Panc1 (cell line): Measurements from ENCODE around the gene HMGN4. TPM values are rescaled to one million over a fixed set of nuclear protein-coding genes. Genes with fewer than 3 reads are reported as not detected.
A peak's percentile ranks its signal among the peaks of the same experiment; 100 is the strongest.

Source experiments
- ATAC-seq: fragments of 200-7000 bp; cut with Tn5 transposase; 2 replicates; pipeline ENCODE4 v1.9.1; 2020; ENCODE audit warnings: mild to moderate bottlenecking, moderate library complexity
- BruUV-seq: library from RNA; stranded (reverse); fragments of 400-500 nt; replicated peaks from 2 replicates; lab custom pipeline; 2021; lab: Mats Ljungman, UMichigan
- CTCF ChIA-PET: fragments of 300-600 bp; sonication (Branson Sonifier 250); formaldehyde crosslinking; loops from one replicate; lab custom pipeline; 2022; ENCODE audit warnings: antibody characterized with exemption; lab: Charles Lee
- POLR2A ChIA-PET: fragments of 300-600 bp; sonication (Branson Sonifier 250); formaldehyde crosslinking; loops from one replicate; lab custom pipeline; 2022; ENCODE audit warnings: antibody characterized with exemption; lab: Charles Lee
- DNase-seq: peaks from one replicate; pipeline ENCODE4 v3.0.0-alpha.2; 2010; ENCODE audit warnings: low read depth, low spot score
- H3K27ac ChIP-seq: 2 replicates; pipeline ENCODE4 v1.5.1; 2011; ENCODE audit warnings: mild to moderate bottlenecking, low read length, inconsistent platforms
- H3K27me3 ChIP-seq: fragments of 200-500 bp; sonication (Bioruptor generic); 2 replicates; pipeline ENCODE4 v1.6.0; 2014; ENCODE audit warnings: low read length, inconsistent platforms; ENCODE audit not compliant: control insufficient read depth, insufficient read depth
- H3K36me3 ChIP-seq: fragments of 200-500 bp; sonication (Bioruptor generic); 2 replicates; pipeline ENCODE4 v1.5.1; 2014; ENCODE audit warnings: inconsistent platforms, mild to moderate bottlenecking, low read length, moderate library complexity; ENCODE audit not compliant: control insufficient read depth, insufficient read depth
- H3K4me1 ChIP-seq: 2 replicates; pipeline ENCODE4 v1.5.1; 2011; ENCODE audit warnings: inconsistent platforms, mild to moderate bottlenecking, low read length, moderate library complexity; ENCODE audit not compliant: control insufficient read depth, insufficient read depth
- H3K4me3 ChIP-seq, 2 experiments: 2 replicates each; pipeline ENCODE4 v1.5.1; 2011 to 2012; ENCODE audit warnings: low read depth in 2 of 2, low read length in 2 of 2, mild to moderate bottlenecking in 2 of 2, inconsistent platforms in 1 of 2, moderate library complexity in 1 of 2
- H3K9me3 ChIP-seq: fragments of 200-500 bp; sonication (Bioruptor generic); 2 replicates; pipeline ENCODE4 v1.5.1; 2014; ENCODE audit warnings: low read depth, mild to moderate bottlenecking, inconsistent platforms, low read length, moderate library complexity; ENCODE audit not compliant: control insufficient read depth, insufficient read depth
- POLR2AphosphoS5 ChIP-seq: IDR thresholded peaks from 2 replicates; pipeline ENCODE4 v1.6.1; 2012; ENCODE audit warnings: mild to moderate bottlenecking, low read depth, low read length, moderate library complexity
- SIN3A ChIP-seq: IDR thresholded peaks from 2 replicates; pipeline ENCODE4 v1.6.1; 2012; ENCODE audit warnings: low read depth, mild to moderate bottlenecking, low read length, moderate library complexity, borderline replicate concordance; ENCODE audit not compliant: insufficient read depth
- TCF7L2 ChIP-seq: IDR thresholded peaks from 2 replicates; pipeline ENCODE4 v1.6.1; 2011; ENCODE audit warnings: mild to moderate bottlenecking, low read depth, low read length, inconsistent platforms
- in situ Hi-C: cut with HindIII; loops from 2 replicates; pipeline ENCODE4 v1.10.0; 2016; ENCODE audit warnings: low sequenced_read_pairs, low pct_unique_long_range_greater_than_20kb
- intact Hi-C: fragments of 100-400 bp; cut with micrococcal nuclease; formaldehyde crosslinking; loops from one replicate; pipeline ENCODE4 v1.10.0; 2022; ENCODE audit not compliant: unreplicated experiment
- total RNA-seq: library from RNA; stranded (reverse); gene quantifications from one replicate; pipeline ENCODE4 v1.2.1, GENCODE V29; 2021; ENCODE audit not compliant: unreplicated experiment
- TF ChIP-seq, protein P1 (sequence below): fragments of 450-650 bp; IDR thresholded peaks from 2 replicates; pipeline ENCODE4 v1.5.1; 2017; ENCODE audit warnings: mild to moderate bottlenecking
- TF ChIP-seq, protein P2 (sequence below), 2 experiments: IDR thresholded peaks; 2 replicates each; pipeline ENCODE4 v1.6.1; 2011 to 2012; ENCODE audit warnings: low read depth in 2 of 2, control low read depth in 1 of 2, low read length in 1 of 2, mild to moderate bottlenecking in 1 of 2, moderate library complexity in 1 of 2; ENCODE audit not compliant: insufficient read depth in 1 of 2

Gene HMGN4
- total RNA-seq, 1 experiment from 2014 or later = 60.5 TPM

DNA sequence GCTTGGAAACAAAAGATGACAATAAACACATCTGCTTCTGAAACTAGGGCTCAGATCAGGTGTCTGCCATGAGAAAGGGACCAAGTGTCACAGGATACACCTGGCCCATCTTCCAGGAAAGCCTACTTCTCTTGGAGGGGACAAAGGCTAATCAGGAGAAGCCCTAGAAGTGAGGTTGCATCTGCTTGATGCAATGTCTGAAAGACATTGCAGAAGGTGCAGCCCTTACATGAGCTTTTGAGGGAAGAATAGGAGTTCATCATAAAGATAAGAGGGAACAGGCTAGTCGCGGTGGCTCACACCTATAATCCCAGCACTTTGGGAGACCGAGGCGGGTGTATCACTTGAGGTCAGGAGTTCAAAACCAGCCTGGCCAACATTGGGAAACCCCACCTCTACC, 40.6 kb upstream of the HMGN4 start:
- intact Hi-C loops (no loop called here), in situ Hi-C loops (no loop called here)
- no peaks in the 10 kb centered on the region for H3K9me3 ChIP-seq
- H3K27me3 ChIP-seq = peaks cover 8% of the 10 kb centered on the region
- no peaks in the 10 kb centered on the region for H3K36me3 ChIP-seq
- POLR2A ChIA-PET = no interaction called here
- DNase-seq (no peak), ATAC-seq (no peak)
- no TSS peak for BruUV-seq
- no peak overlapping the region for H3K4me3 ChIP-seq
- CTCF ChIA-PET = no interaction called here
- TF ChIP-seq TCF7L2 = no peak
- TF ChIP-seq, protein P1, sequence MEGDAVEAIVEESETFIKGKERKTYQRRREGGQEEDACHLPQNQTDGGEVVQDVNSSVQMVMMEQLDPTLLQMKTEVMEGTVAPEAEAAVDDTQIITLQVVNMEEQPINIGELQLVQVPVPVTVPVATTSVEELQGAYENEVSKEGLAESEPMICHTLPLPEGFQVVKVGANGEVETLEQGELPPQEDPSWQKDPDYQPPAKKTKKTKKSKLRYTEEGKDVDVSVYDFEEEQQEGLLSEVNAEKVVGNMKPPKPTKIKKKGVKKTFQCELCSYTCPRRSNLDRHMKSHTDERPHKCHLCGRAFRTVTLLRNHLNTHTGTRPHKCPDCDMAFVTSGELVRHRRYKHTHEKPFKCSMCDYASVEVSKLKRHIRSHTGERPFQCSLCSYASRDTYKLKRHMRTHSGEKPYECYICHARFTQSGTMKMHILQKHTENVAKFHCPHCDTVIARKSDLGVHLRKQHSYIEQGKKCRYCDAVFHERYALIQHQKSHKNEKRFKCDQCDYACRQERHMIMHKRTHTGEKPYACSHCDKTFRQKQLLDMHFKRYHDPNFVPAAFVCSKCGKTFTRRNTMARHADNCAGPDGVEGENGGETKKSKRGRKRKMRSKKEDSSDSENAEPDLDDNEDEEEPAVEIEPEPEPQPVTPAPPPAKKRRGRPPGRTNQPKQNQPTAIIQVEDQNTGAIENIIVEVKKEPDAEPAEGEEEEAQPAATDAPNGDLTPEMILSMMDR = no peak
- TF ChIP-seq, protein P2, sequence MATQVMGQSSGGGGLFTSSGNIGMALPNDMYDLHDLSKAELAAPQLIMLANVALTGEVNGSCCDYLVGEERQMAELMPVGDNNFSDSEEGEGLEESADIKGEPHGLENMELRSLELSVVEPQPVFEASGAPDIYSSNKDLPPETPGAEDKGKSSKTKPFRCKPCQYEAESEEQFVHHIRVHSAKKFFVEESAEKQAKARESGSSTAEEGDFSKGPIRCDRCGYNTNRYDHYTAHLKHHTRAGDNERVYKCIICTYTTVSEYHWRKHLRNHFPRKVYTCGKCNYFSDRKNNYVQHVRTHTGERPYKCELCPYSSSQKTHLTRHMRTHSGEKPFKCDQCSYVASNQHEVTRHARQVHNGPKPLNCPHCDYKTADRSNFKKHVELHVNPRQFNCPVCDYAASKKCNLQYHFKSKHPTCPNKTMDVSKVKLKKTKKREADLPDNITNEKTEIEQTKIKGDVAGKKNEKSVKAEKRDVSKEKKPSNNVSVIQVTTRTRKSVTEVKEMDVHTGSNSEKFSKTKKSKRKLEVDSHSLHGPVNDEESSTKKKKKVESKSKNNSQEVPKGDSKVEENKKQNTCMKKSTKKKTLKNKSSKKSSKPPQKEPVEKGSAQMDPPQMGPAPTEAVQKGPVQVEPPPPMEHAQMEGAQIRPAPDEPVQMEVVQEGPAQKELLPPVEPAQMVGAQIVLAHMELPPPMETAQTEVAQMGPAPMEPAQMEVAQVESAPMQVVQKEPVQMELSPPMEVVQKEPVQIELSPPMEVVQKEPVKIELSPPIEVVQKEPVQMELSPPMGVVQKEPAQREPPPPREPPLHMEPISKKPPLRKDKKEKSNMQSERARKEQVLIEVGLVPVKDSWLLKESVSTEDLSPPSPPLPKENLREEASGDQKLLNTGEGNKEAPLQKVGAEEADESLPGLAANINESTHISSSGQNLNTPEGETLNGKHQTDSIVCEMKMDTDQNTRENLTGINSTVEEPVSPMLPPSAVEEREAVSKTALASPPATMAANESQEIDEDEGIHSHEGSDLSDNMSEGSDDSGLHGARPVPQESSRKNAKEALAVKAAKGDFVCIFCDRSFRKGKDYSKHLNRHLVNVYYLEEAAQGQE (IDR thresholded peaks at IDR 0.05; ENCODE audit: insufficient read depth in 1 of 2, low read depth in 2 of 2, low read length in 1 of 2) = no peak
- TF ChIP-seq SIN3A = no peak
- TF ChIP-seq POLR2AphosphoS5 = no peak
- H3K27ac ChIP-seq = no peak overlapping the region
- 0 out of 2 replicates have a peak, but pooled peaks cover 4% of the 10 kb centered on the region for H3K4me1 ChIP-seq

DNA sequence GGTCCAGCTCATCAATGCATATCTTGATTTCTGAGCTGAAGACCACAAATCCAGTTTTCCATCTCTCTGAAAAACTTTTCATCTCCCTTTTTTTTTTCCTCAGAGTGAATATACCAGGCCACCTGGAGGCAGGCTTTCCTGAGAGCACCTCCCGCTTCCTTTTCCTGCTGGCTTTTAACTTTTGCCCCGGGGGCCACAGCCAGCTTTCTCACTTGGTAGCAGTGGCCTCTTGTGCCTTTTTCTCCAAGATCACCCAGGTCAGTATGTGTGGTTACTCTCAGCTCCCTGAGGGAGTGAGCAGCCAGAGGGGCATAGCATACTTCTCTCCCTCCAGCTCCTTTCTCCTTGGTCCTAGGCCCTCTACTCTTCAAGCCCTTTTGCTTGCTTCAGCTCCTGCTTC, 38.1 kb upstream of the HMGN4 start, which contains the start of gene BTN1A1:
BTN1A1 (plus strand) TSS at position 202 of the 400 bp plus-strand sequence. CDS start 984 bp downstream, outside the sequence.
- Histone ChIP-seq H3K9me3 (no peaks in the 10 kb centered on the region), H3K4me3 (peak within 1 kb of the TSS in 1 of 2 experiments; percentile 58; a peak in 2 of 4 replicates), H3K27ac (no peak within 1 kb of the TSS), H3K36me3 (no peaks in the 10 kb centered on the region), H3K27me3 (peaks cover 12% of the 10 kb centered on the region), H3K4me1 (0 out of 2 replicates have a peak, but pooled peaks cover 4% of the 10 kb centered on the region)
- no TSS peak for BruUV-seq
- ChIA-PET CTCF (no interaction called here), POLR2A (interaction anchor here (0.7 kb wide), 1 partner anchor 21 kb away, joined by 5 read pairs; no protein-coding TSS in a partner anchor)
- intact Hi-C loops (no loop called here), in situ Hi-C loops (no loop called here)
- TF ChIP-seq SIN3A (no peak), POLR2AphosphoS5 (no peak), TCF7L2 (no peak)
- TF ChIP-seq, protein P1 = no peak
- TF ChIP-seq, protein P2 (IDR thresholded peaks at IDR 0.05; ENCODE audit: insufficient read depth in 1 of 2, low read depth in 2 of 2, low read length in 1 of 2) = no peak
- no peak for DNase-seq
- no peak for ATAC-seq
